Tibial nerve (tissue), 4 donors: Measurements from ENCODE around the gene CHMP1A. TPM values are rescaled to one million over a fixed set of nuclear protein-coding genes. Genes with fewer than 3 reads are reported as not detected.
A peak's percentile ranks its signal among the peaks of the same experiment; 100 is the strongest.

Experiments
- DNase-seq, 2 donors: peaks; one replicate each; pipeline ENCODE4 v3.0.0-alpha.2; 2019; ENCODE audit warnings: low spot score in 2 of 2
- H3K27ac ChIP-seq, 4 donors: fragments of 200-600 bp; sonication (generic) in 3 of 4; one replicate each; pipeline ENCODE4 v1.5.1; 2017 to 2019; ENCODE audit warnings: mild to moderate bottlenecking in 1 of 4
- H3K27me3 ChIP-seq, 2 donors: fragments of 200-600 bp; sonication (generic) in 1 of 2; one replicate each; pipeline versions ENCODE4 v1.5.1 to v1.6.0; 2017 to 2019
- H3K36me3 ChIP-seq, 3 donors: fragments of 200-600 bp; sonication (generic); one replicate each; pipeline ENCODE4 v1.5.1; 2018 to 2019
- H3K4me1 ChIP-seq, 4 donors: fragments of 200-600 bp; sonication (generic) in 3 of 4; one replicate each; pipeline ENCODE4 v1.5.1; 2017 to 2019
- H3K4me3 ChIP-seq, 4 donors: fragments of 200-600 bp; sonication (generic) in 3 of 4; one replicate each; pipeline ENCODE4 v1.5.1; 2017 to 2019; ENCODE audit warnings: mild to moderate bottlenecking in 1 of 4, moderate library complexity in 1 of 4
- H3K9me3 ChIP-seq, 4 donors: fragments of 200-600 bp; sonication (generic) in 3 of 4; one replicate each; pipeline ENCODE4 v1.5.1; 2017 to 2019
- CTCF ChIP-seq, 5 experiments: fragments of 200-600 bp in 3 of 5; fragments of 450-650 bp in 2 of 5; sonication (generic) in 3 of 5; IDR thresholded peaks; one replicate each; pipeline ENCODE4 v1.5.1; 2016 to 2019; ENCODE audit warnings: antibody characterized with exemption in 5 of 5, mild to moderate bottlenecking in 3 of 5, moderate library complexity in 2 of 5
- EP300 ChIP-seq, 2 donors: sonication (generic); formaldehyde crosslinking; IDR thresholded peaks; one replicate each; pipeline ENCODE4 v1.6.1; 2017; ENCODE audit warnings: antibody characterized with exemption in 2 of 2, mild to moderate bottlenecking in 1 of 2
- POLR2A ChIP-seq, 2 donors: fragments of 450-650 bp; IDR thresholded peaks; one replicate each; pipeline ENCODE4 v1.6.1; 2017; ENCODE audit warnings: antibody characterized with exemption in 2 of 2, mild to moderate bottlenecking in 2 of 2, moderate library complexity in 2 of 2
- WGBS, 2 donors: methylation state at CpG; one replicate each; pipeline ENCODE4 v1.1.5; 2018; 5-methylcytosine and 5-hydroxymethylcytosine counted together
- total RNA-seq, 4 donors: library from RNA; depleted of rRNA; stranded (reverse); fragments of >200 nt; gene quantifications; one replicate each; pipeline ENCODE4 v1.1.0, GENCODE V29; 2016

Gene CHMP1A
- total RNA-seq, 4 donors from 2014 or later: 90.0 to 109 (median 92.7) TPM

GRCh38 chr16:89645122-89645521 lies 12.4 kb downstream of the CHMP1A start:
- no peak for DNase-seq
- WGBS, 2 donors: 71 to 88% methylated on average over 11 of the region's 11 CpGs
- Histone ChIP-seq H3K27me3 (no peaks in the 10 kb centered on the region), H3K36me3 (peaks cover 7 to 56% (median 20%) of the 10 kb centered on the region in 3 donors), H3K4me3 (no peak overlapping the region), H3K27ac (no peak overlapping the region), H3K9me3 (no peaks in the 10 kb centered on the region), H3K4me1 (peaks cover 0 to 18% (median 6%) of the 10 kb centered on the region in 4 donors)
- TF ChIP-seq EP300 (IDR thresholded peaks at IDR 0.05) (no peak), CTCF (IDR thresholded peaks at IDR 0.05) (no peak), POLR2A (IDR thresholded peaks at IDR 0.05) (no peak)

GRCh38 chr16:89643769-89644300 lies 13.7 kb downstream of the CHMP1A start:
- Histone ChIP-seq H3K9me3 (no peaks in the 10 kb centered on the region), H3K4me1 (peaks cover 0 to 20% (median 6%) of the 10 kb centered on the region in 4 donors), H3K27me3 (no peaks in the 10 kb centered on the region), H3K27ac (no peak overlapping the region), H3K36me3 (peaks cover 7 to 43% (median 20%) of the 10 kb centered on the region in 3 donors), H3K4me3 (no peak overlapping the region)
- TF ChIP-seq CTCF (IDR thresholded peaks at IDR 0.05) (no peak), POLR2A (IDR thresholded peaks at IDR 0.05) (no peak), EP300 (IDR thresholded peaks at IDR 0.05) (no peak)
- no peak for DNase-seq
- WGBS, 2 donors: 67 to 74% methylated on average over 14 of the region's 14 CpGs

GRCh38 chr16:89642574-89642973 lies 14.9 kb downstream of the CHMP1A start:
- Histone ChIP-seq H3K27ac (no peak overlapping the region), H3K9me3 (no peaks in the 10 kb centered on the region), H3K27me3 (no peaks in the 10 kb centered on the region), H3K4me3 (no peak overlapping the region), H3K36me3 (peaks cover 7 to 37% (median 20%) of the 10 kb centered on the region in 3 donors), H3K4me1 (peaks cover 0 to 20% (median 6%) of the 10 kb centered on the region in 4 donors)
- no peak for DNase-seq
- 74 to 79% methylated on average over 13 of the region's 13 CpGs for WGBS, 2 donors
- TF ChIP-seq CTCF (IDR thresholded peaks at IDR 0.05): no peak
- no peak for TF ChIP-seq POLR2A (IDR thresholded peaks at IDR 0.05)
- no peak for TF ChIP-seq EP300 (IDR thresholded peaks at IDR 0.05)

- 25 to 40% methylated on average over 13 to 14 of the region's 14 CpGs for WGBS, 2 donors
- H3K9me3 ChIP-seq: no peaks in the 10 kb centered on the region
- peaks cover 3 to 28% (median 11%) of the 10 kb centered on the region in 3 donors for H3K36me3 ChIP-seq
- H3K4me3 ChIP-seq: peak overlapping the region in 2 of 4 donors; percentile 12 to 41
- no peak for TF ChIP-seq POLR2A (IDR thresholded peaks at IDR 0.05)
- TF ChIP-seq EP300 (IDR thresholded peaks at IDR 0.05): no peak
- no peak for TF ChIP-seq CTCF (IDR thresholded peaks at IDR 0.05)
- DNase-seq: no peak
- no peak overlapping the region for H3K27ac ChIP-seq
- H3K4me1 ChIP-seq: peaks cover 0 to 20% (median 6%) of the 10 kb centered on the region in 4 donors
- H3K27me3 ChIP-seq: no peaks in the 10 kb centered on the region
Measured at GRCh38 chr16:89641458-89642119, 15.9 kb downstream of the CHMP1A start.

GRCh38 chr16:89639385-89639784 lies 18.1 kb downstream of the CHMP1A start:
- Histone ChIP-seq H3K4me3 (no peak overlapping the region), H3K36me3 (peaks cover 0 to 6% (median 0%) of the 10 kb centered on the region in 3 donors), H3K27ac (no peak overlapping the region), H3K9me3 (no peaks in the 10 kb centered on the region), H3K27me3 (no peaks in the 10 kb centered on the region), H3K4me1 (peaks cover 0 to 20% (median 6%) of the 10 kb centered on the region in 4 donors)
- no peak for DNase-seq
- TF ChIP-seq EP300 (IDR thresholded peaks at IDR 0.05) (no peak), CTCF (IDR thresholded peaks at IDR 0.05) (no peak), POLR2A (IDR thresholded peaks at IDR 0.05) (no peak)
- 85 to 93% methylated on average over 6 of the region's 6 CpGs for WGBS, 2 donors
